Natural killer cell (primary cell): ENCODE data around the gene RETSAT. TPM values are rescaled to one million over a fixed set of nuclear protein-coding genes. Genes with fewer than 3 reads are reported as not detected.

Experiments
- ATAC-seq, 3 donors: fragments of 150-1000 bp in 2 of 3; fragments of 200-7000 bp in 1 of 3; cut with Tn5 transposase; 1 replicate in 1 of 3; 2 replicates in 2 of 3; pipeline ENCODE4 v1.10.0; 2021; ENCODE audit warnings: mild to moderate bottlenecking in 2 of 3, moderate library complexity in 2 of 3
- DNase-seq, 2 donors: peaks; one replicate each; pipeline versions ENCODE4 v3.0.0 to v3.0.0-alpha.2; 2013 to 2021; ENCODE audit warnings: mixed read lengths in 1 of 2
- H3K27ac ChIP-seq: one replicate; pipeline ENCODE4 v1.5.1; 2013; ENCODE audit warnings: mild to moderate bottlenecking, low read length
- H3K27me3 ChIP-seq: one replicate; pipeline ENCODE4 v1.6.1; 2013; ENCODE audit warnings: low read length; ENCODE audit not compliant: control insufficient read depth, insufficient read depth
- H3K36me3 ChIP-seq: one replicate; pipeline ENCODE4 v1.6.1; 2013; ENCODE audit warnings: low read length; ENCODE audit not compliant: control insufficient read depth, insufficient read depth
- H3K4me1 ChIP-seq: one replicate; pipeline ENCODE4 v1.6.1; 2013; ENCODE audit warnings: low read length; ENCODE audit not compliant: control insufficient read depth, insufficient read depth
- H3K4me3 ChIP-seq: one replicate; pipeline ENCODE4 v1.5.1; 2013; ENCODE audit warnings: low read length
- H3K9me3 ChIP-seq: one replicate; pipeline ENCODE4 v1.6.1; 2013; ENCODE audit warnings: low read length; ENCODE audit not compliant: control insufficient read depth, insufficient read depth
- H3K27ac Mint-ChIP-seq, 2 donors: one replicate each; pipeline ENCODE4 v1.8.0; 2022; ENCODE audit warnings: mild to moderate bottlenecking in 2 of 2, mixed read lengths in 2 of 2, moderate library complexity in 1 of 2
- H3K27me3 Mint-ChIP-seq, 2 donors: one replicate each; pipeline ENCODE4 v1.8.0; 2022; ENCODE audit warnings: low read depth in 2 of 2, mixed read lengths in 2 of 2
- H3K36me3 Mint-ChIP-seq: one replicate; pipeline ENCODE4 v1.8.0; 2022; ENCODE audit warnings: mixed read lengths
- H3K4me1 Mint-ChIP-seq, 2 donors: one replicate each; pipeline ENCODE4 v1.8.0; 2022; ENCODE audit warnings: mixed read lengths in 2 of 2
- H3K4me3 Mint-ChIP-seq: one replicate; pipeline ENCODE4 v1.8.0; 2022; ENCODE audit warnings: mild to moderate bottlenecking, moderate library complexity, mixed read lengths
- H3K9me3 Mint-ChIP-seq, 2 donors: one replicate each; pipeline ENCODE4 v1.8.0; 2022; ENCODE audit warnings: mixed read lengths in 2 of 2
- CTCF ChIP-seq: fragments of 200-600 bp; IDR thresholded peaks from one replicate; pipeline ENCODE4 v1.8.0; 2022; ENCODE audit warnings: antibody characterized with exemption
- WGBS: methylation state at CpG from one replicate; pipeline ENCODE4 v1.1.7; 2013; ENCODE audit warnings: missing lambda C conversion rate; ENCODE audit not compliant: insufficient coverage; 5-methylcytosine and 5-hydroxymethylcytosine counted together
- intact Hi-C: fragments of 100-400 bp; cut with micrococcal nuclease; formaldehyde crosslinking; loops from one replicate; pipeline ENCODE4 v1.14.2; 2022
- total RNA-seq, 4 donors: library from RNA; stranded (reverse); fragments of 120-200 nt in 1 of 4; gene quantifications; one replicate each; pipeline versions ENCODE4 v1.2.3 to v1.2.4, GENCODE V29; 2013 to 2022

RETSAT gene
- total RNA-seq, 3 donors from 2014 or later (not counting 1 experiment from before 2014, with no cell fraction given) = 22.7 to 36.5 (median 33.9) TPM

GRCh38 chr2:85303780-85304531 lies 50.4 kb downstream of the RETSAT start:
- no peak for TF ChIP-seq CTCF
- no peaks in the 10 kb centered on the region for H3K36me3 Mint-ChIP-seq
- Histone ChIP-seq H3K9me3 (no peaks in the 10 kb centered on the region), H3K27ac (no peak overlapping the region), H3K4me3 (no peak overlapping the region), H3K36me3 (no peaks in the 10 kb centered on the region), H3K4me1 (peaks cover 20% of the 10 kb centered on the region), H3K27me3 (no peaks in the 10 kb centered on the region)
- ATAC-seq = no peak
- no peak overlapping the region for H3K27ac Mint-ChIP-seq
- intact Hi-C loops = no loop called here
- no peak overlapping the region for H3K4me3 Mint-ChIP-seq
- peaks cover 6 to 20% of the 10 kb centered on the region in 2 donors for H3K4me1 Mint-ChIP-seq
- H3K9me3 Mint-ChIP-seq = no peaks in the 10 kb centered on the region
- DNase-seq = no peak
- 81% methylated on average over 28 of the region's 28 CpGs for WGBS
- H3K27me3 Mint-ChIP-seq = peaks cover 0 to 6% of the 10 kb centered on the region in 2 donors

DNA sequence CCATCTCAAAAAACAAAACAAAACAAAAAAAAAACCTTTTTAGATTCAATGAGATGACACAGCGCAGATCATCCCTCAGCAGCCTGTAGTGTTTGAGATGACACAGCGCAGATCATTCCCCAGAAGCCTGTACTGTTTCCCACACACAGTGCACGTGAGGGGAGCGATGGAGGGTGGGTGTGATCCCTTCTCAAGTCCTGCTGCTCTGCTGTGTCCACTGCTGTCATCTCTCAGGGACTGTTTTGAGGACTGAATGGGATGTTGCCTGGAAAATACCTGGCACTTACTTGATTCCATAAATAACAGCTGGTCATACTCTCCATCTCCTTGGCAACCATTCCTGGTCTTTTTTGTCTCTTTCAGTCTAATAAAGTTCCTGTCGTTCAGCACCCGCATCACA lies 52.2 kb downstream of the RETSAT start:
- intact Hi-C loops = no loop called here
- H3K4me3 ChIP-seq = no peak overlapping the region
- Mint-ChIP-seq H3K27ac (no peak overlapping the region), H3K4me3 (no peak overlapping the region), H3K4me1 (peaks cover 0 to 10% of the 10 kb centered on the region in 2 donors), H3K36me3 (no peaks in the 10 kb centered on the region), H3K27me3 (peaks cover 0 to 9% of the 10 kb centered on the region in 2 donors), H3K9me3 (no peaks in the 10 kb centered on the region)
- H3K9me3 ChIP-seq = no peaks in the 10 kb centered on the region
- 85% methylated on average over 5 of the region's 6 CpGs for WGBS
- no peaks in the 10 kb centered on the region for H3K36me3 ChIP-seq
- no peak for DNase-seq
- no peak overlapping the region for H3K27ac ChIP-seq
- no peaks in the 10 kb centered on the region for H3K27me3 ChIP-seq
- peaks cover 8% of the 10 kb centered on the region for H3K4me1 ChIP-seq
- no peak for ATAC-seq
- no peak for TF ChIP-seq CTCF

Other genes starting within 250 kb of the RETSAT start
- not detected for gene TCF7L1, start 221.1 kb downstream of the RETSAT start, total RNA-seq
- 100 to 1,000 TPM; 190 to 207 (median 194) TPM for gene TGOLN2, start 26.5 kb downstream of the RETSAT start, total RNA-seq
- 10 to 100 TPM; 22.4 to 33.9 (median 24.8) TPM for gene ELMOD3, start 241 bp upstream of the RETSAT start, total RNA-seq
- gene CAPG, start 55.8 kb upstream of the RETSAT start, total RNA-seq = 10 to 100 TPM; 10.6 to 50.3 (median 19.3) TPM
- under 1 TPM in 2 of 3 donors, not detected in 1; 0.21 to 0.57 TPM for gene SH2D6, start 64.2 kb upstream of the RETSAT start, total RNA-seq
- gene MAT2A, start 184.6 kb upstream of the RETSAT start, total RNA-seq = 100 to 1,000 TPM; 116 to 141 (median 135) TPM
- 10 to 100 TPM; 21.3 to 21.7 (median 21.4) TPM for gene GGCX, start 207.0 kb upstream of the RETSAT start, total RNA-seq
- gene VAMP8, start 223.1 kb upstream of the RETSAT start, total RNA-seq = 100 to 1,000 TPM; 105 to 116 (median 111) TPM
- 10 to 100 TPM; 35.0 to 50.7 (median 36.7) TPM for gene VAMP5, start 229.9 kb upstream of the RETSAT start, total RNA-seq
- 10 to 100 TPM; 65.0 to 75.0 (median 66.7) TPM for gene RNF181, start 241.2 kb upstream of the RETSAT start, total RNA-seq
- 10 to 100 TPM; 10.4 to 13.3 (median 10.9) TPM for gene TMEM150A, start 248.2 kb upstream of the RETSAT start, total RNA-seq